HG02870 (cell line): ENCODE data around the gene CYP11A1.
"Not testable (repeated sequence)": the region's sequence is repeated elsewhere in the genome, so short reads cannot be mapped to it uniquely, and the experiment has no call there.

Source experiments
- ATAC-seq: cut with Tn5 transposase; IDR thresholded peaks from one replicate; pipeline ENCODE4 v1.9.1; 2021; ENCODE audit warnings: mild to moderate bottlenecking, moderate library complexity; ENCODE audit not compliant: unreplicated experiment

The CYP11A1 gene

DNA sequence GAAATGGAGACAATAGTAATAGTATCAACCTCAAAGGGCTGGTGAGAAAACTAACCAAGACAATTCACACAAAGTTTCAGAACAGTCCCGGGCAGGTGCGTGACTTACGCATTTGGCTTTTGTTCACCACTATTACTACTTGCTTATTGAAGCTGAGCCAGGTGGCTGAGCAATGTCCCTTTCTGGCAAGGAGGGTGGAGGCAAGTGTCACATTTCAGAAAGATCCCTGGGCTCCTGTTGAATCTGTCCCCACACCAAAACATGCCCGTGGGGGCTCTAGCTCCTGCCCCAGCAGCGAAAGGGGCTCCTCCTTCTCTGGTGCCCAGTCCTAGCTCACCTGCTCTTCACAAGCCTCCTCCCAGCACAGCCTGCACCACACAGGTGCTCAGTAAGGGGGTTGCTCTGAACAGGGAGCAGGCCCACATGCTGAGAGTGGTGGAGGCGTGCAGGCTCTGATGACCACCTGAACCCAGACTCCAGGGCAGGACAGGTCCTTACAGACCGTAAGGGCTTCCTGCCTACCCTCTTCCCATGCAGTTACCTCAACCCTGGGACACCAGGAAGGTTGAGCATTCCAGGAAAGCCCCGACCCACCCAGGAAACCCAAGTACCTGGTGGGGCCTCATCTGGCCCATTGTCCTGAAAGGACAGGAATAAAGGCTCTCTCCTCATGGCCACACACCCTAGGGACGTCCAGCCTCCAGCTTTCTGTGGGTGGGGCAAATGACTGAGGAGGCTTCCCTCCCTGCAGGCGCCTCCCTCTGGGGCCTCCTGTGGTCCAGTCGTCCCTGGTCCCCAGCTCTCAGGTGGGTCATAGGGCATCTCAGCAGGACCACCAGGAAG lies 33.7 kb upstream of the CYP11A1 start:
- ATAC-seq, result no peak

DNA sequence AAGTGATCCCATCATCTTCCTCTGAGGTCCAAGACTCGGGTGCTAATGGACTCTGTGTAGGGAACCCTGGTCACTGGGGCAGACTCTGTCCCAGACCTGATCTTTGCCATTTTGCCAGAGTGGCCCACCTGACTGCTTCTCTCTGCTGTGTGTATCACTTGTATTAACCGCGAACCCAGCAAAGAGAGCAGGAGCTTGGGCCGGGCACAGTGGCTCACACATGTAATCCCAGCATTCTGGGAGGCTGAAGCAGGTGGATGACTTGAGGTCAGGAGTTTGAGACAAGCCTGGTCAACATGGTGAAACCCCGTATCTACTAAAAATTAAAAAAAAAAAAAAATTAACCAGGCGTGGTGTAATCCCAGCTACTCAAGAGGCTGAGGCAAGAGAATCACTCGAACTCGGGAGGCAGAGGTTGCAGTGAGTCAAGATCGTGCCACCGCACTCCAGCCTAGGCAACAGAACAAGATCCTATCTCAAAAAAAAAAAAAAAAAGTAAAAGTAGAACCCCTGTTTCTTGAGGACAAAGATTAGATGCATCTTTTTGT lies 32.9 kb upstream of the CYP11A1 start:
- ATAC-seq, result no peak

DNA sequence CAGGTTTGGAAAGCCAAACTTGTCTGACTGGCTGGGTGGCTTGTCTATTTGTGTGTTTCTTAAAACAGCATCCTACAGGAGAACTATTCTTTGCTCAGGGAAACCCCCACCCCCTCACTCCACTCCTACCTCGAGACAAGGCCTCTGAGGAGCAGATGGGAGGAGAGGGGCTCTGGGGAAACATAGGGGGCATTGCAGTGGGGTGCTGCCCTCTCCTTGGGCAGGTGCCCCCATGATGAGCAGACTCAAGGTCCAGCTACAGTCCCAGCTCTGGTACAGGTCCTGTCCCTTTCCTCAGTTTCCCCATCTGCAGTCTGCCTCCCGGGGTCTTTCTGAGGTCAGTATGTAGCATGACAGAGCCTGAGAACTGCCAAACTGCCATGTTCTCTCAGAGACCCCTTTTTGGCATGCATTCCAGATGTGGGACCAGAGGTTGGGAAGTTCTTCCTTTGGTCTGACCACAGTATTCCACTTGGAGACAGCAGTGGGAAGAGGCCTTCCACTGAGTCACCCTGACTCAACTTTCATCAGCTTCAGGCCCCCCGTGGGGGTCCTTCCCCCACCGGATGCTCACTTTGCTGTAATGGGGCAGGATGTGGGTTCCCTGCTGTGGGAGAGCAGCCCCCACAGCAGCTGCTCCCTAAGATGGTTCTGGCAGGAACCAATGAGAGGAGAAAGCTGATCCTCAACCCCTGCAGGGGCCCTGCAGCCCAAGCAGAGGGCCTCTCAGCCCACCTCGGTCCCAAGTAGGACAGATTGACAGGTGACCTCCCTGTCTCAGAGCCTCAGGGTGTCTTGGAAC lies 32.3 kb upstream of the CYP11A1 start:
- ATAC-seq, result no peak

DNA sequence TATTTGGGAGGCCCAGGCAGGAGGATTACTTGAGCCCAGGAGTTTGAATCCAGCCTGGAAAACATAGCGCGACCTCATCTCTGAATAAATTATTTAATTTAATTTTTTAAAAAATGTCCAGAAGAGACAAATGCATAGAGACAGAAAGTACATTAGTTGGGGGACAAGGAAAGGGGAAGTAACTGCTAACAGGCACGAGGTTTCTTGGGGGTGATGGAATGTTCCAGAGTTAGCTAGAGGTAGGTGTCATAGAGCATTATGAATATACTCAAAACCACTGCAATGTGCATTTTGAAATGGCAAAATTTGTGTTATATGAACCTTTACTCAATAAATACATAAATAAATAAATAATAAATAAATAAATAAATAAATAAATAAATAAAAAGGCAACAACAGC lies 31.7 kb upstream of the CYP11A1 start:
- ATAC-seq, result no peak

DNA sequence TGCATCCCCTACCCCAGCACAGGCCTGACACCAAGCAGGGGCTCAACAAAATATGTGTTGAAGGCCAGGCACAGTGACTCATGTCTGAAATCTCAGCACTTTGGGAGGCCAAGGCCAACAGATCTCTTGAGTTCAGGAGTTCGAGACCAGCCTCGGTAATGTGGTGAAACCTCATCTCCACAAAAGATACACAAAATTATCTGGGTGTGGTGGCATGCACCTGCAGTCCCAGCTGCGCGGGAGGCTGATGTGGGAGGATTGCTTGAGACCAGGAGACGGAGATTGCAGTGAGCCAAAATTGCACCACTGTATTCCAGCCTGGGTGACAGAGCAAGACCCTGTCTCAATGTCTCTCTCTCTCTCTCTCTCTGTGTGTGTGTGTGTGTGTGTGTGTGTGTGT lies 30.7 kb upstream of the CYP11A1 start:
- ATAC-seq, result no peak

DNA sequence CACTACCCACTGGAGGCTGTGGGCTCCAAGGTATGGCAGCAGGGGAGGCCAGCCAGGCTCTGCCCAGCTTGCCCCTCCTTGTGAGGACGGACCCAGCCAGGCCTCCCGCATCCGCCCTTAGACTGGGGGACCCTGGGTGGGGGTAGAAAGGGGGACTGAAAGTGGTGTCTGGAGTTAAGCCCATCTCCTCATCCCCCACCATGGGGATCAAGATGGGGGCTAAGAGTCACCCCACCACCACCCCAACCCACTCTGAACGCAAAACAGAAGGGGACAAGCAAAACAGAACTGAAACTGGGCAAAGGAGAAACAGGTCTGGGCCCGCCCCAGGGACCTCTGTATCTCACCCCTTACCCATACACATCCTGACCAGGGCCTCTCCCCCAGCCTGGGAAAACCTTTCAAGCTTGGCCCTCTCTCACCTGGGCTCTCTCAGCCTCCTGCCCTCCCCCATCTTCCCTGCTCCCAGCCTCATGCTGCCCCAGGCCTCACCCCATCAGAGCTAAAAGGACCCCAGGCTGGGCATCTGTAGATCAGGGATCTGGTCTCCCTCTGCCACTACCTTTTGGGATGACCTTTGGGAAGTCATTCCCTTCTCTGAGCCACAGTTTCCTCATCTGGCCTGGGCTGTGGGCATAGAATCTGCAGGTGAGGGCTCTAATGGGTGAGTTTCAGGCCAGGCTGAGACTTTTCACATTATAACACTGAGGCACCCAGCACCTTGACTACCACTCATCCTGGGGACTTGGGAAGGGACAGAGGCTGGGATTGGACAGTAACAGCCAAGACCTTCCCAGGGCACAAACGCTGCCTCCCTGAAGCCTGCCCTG lies 30.0 kb upstream of the CYP11A1 start:
- ATAC-seq, result no peak

DNA sequence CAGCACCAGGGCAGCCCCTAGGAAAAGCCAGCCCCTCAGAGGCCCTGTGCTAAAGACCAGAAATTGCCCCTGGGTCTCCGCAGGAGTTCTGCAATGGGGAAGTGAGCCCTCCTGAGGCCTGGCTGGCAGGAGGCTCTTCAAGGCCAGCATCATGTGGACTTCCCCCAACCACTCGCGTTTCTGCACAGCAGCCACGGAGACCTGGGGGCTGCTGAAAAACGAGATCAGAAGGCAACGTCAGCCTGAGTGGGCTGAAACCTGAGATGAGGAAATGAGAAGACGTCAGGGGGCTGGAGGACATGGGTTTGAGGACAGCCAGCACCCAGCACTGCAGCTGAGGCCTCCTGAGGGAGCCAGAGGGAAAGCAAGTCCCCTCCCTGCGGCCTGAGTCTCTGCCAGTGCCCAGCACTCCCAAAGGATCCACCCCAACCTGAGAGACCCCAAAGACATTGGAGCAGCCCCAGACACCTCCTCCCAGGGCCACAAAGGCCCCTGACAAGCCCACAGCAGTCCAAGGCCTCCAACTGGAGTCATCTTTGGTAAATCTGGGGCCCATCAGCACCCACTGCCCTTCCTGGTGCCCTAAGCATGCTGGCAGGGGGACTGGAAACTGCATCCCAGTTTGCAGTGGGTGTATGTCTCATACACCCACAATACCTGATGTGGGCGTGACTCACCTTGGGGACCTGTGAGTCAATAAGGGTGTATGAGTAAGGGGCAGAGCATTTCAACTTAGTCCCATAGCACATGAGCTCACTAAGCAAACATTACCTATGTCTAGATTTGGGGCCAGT lies 29.2 kb upstream of the CYP11A1 start:
- peak; percentile 27 for ATAC-seq

DNA sequence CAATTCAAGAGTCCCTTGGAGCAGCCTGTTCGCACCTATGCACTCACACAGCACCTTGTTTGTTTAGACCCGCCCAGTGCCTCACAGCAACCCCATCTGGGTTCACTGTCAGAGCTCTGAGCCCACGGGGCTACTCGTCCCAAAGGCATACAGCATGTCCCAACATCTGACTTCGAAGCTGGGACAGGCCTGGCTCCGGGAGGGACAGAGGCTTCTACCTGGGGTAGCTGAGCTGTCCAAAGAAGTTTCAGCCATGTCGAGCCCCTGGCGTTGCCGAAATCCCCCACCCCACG lies 28.6 kb upstream of the CYP11A1 start:
- no peak for ATAC-seq

DNA sequence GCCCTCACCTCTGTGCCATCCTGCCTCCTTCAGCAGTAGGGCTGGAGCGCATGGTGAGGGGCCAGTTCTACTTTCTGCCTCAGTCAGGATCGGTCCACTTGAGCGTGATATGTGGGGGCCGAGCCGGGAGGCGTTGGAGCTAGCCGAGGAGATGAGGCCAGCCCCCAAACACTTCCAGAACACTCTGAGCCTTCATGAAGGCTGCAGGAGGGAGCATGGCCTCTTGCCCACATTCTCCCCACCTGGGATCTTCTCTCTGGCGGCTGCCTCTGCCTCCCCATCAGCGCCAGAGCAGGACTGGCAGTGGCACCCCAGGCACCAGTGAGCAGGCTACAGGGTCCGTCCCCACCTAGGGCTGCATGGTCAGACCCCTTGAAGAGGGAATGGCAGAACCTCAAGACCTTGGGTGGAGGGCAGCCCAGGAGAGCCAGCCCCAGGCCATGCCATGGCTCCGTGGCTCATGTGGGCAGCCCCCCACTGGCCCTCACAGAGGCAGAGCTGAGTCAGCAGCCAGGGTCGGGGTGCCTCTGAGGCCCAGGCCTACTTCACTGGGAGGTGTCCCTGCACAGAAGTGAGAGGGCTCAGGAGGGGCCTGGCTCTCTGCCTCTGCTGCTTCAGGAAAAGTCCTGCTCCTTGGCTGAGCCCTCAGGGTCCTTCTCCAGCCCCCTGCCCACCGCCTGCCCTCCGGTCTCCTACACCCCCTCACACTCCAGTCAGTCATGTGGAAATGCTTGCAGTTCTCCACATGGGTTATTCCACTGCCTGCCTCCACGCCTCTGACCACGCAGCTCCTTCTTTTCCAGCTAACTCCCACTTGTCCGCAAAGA lies 28.1 kb upstream of the CYP11A1 start:
- no peak for ATAC-seq

DNA sequence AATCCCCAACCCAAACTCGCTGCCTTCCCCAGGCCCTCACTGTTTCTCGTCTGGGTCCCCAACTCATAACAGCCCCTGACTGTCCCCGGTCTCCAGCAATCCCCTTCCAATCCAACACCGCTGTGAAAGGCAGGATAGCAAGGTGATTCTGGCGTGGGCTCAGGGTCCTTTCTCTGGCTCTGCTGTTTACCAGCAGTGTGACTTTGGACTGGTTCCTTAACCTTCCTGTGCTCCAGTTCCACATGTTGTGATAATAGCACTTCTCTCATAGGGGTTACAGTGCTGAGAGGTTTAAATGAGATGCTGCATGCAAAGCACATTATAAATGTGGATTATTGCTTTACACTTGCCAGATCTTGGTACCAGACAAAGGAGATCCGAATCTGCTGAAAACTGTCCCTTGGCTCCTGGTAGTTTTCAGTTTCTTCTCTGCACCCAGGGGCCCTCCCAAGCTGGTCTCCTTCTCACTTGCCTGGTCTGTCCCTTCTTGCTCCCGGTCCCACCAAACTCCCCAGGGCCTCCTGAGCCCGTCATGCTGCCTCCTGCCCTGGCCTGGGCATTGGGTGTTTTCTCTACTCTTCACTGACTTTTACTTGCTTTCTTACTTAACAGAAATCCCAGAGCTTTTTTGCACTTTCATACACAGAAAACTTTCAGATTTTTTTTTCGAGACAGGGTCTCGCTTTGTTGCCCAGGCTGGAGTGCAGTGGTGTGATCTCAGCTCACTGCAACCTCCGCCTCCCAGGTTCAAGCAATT lies 26.8 kb upstream of the CYP11A1 start:
- ATAC-seq, result no peak

DNA sequence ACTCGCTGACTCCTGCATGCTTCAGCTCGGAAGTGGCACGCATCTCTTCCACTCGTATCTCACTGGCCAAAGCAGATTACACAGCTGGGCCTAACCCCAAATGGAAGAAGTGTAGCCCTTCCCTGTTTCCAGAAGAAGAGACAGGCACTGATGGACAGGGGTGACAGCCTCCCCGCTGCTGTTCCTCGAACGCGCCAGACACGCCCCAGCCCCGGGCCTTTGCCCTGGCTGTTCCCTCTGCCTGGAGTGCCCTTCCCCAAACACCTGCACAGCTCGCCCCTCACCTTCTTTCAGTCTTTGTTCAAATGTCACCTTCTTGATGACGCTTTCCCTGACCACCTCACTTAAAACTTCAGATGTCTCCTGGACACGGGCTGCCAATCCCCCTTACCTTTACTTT lies 26.0 kb upstream of the CYP11A1 start:
- no peak for ATAC-seq

DNA sequence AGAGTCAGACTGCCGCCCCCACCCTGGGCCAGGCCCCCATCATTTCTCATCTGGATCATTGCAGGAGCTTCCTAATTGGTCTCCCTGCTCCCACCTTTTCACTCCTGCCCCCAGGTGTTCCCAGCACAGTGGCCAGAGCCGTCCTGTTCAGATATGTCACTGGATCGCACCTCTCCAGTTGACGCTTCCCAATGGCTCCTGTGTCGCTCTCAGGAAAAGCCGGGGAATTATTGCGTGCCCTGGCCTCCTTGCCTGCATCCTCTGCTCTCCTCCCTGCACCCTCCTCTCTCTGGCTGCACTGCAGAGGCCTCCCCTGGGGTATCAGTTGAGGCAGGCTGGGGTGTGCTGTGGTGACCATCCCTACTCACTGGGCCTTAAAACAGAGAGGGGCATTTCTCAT lies 25.5 kb upstream of the CYP11A1 start:
- ATAC-seq, result no peak

DNA sequence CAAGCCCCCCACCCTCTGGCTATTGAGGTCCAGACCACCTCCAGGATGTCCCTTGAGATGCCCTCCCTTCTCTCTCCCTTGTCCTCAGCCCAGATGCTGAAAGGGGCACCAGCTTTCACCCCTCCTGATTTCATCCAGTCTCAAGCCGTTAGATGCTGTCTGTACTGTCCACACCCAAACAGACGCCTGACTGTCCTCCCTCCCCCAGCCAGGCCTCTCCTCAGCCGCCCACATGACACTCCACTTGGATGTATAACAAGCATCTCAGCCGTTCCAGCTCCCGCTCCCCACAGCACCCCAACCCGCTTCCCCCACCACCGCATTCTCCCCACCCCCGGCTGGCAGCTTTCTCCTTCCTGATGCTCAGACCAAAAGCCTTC lies 25.0 kb upstream of the CYP11A1 start:
- no peak for ATAC-seq

DNA sequence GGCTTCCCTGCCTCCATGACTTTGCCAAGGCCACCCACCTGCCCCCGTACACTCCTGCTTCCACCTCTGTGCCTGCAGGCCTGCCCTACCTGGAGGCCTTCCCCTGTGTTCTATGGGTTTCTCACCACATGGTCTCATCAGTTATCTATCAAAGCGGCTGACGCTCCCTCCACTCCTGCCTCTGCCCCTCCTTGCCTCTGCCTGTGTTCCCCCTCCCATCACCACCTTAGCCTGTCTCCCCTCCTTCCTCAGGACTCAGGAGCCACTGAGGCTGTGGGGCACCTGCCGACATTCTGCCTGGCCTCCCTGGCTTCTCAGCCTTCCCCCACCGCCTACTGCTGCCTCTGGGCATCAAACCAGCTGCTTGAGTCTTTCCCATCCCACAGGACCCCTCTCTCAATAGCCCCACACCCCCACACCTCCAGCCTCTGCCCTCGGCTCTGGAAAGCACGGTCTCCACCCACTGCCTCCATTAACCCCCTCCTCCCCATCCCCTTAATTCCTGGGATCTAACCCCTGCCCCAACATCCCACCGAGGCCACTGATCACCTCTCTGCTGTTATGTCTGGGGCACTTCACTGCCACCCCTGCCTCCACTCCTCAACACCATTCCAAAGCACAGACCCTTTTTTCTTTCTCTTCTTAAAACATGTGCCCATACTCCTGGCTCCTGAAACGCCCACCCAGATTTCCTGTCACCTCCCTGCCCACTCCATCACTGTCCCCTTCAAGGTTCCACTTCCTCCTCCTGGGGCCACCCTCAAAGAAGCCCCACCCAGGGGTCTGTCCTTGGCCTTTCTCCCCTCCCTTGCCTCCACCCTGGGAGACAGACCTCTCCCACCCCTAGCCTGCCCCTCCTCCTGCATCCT lies 24.4 kb upstream of the CYP11A1 start:
- no peak for ATAC-seq

DNA sequence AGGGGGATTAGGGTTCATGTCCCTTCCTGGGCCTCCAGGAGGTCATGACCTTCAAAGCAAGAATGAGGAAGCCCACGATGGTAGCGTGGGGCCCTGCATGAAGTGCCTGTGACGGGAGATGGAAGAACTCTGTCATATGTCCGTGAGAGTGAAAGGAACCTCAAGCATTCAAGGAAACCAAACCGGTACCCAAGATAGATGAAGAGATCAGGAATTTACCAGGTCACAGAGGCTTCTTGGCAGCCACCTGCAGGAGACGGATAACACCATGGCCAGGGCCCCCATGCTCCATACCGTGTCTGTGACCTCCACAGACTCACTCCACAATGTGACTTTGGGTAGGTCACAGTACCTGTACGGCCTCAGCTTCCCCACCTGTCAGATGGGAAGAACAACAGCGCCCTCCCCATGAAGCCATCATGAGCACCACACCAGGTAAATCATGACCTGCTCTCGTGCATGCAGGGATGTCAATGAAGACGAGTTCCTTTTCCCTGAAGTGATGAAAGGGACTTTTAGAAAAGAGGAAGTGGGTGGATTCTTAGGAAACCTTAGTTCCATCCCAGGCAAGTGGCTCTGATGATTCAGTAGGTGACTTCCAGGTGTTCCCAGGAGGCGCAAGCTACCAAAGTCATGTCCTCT lies 23.3 kb upstream of the CYP11A1 start:
- no peak for ATAC-seq

DNA sequence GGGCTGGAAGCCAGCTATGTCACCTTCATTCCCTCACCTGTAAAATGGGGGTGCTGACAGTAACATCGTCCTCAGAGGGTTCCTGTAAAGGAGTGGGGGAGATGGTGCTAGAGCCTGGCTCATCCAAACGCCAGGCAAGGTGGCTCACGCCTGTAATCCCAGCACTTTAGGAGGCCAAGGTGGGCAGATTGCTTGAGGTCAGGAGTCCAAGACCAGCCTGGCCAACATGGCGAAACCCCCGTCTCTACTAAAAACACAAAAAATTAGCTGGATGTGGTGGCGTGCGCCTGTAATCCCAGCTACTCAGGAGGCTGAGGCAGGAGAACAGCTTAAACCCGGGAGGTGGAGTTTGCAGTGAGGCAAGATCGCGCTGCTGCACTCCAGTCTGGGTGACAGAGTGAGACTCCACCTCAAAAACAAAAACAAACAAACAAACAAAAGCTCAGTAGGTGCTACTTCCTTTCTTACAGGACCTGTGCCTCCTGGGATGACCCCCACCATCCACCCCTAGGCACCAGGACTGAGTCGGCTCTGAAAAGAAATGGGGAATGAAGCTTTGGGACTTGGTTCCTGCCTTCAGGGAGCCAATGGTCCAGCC lies 22.7 kb upstream of the CYP11A1 start:
- not testable (repeated sequence) for ATAC-seq
